ENCODE data around the gene GSX2. TPM values are rescaled to one million over a fixed set of nuclear protein-coding genes. Genes with fewer than 3 reads are reported as not detected.

The GSX2 gene
- total and polyA plus RNA-seq, 2 of the 8 experiments (the other 6 are each of a cell fraction or from before 2014, with no cell fraction given): not detected

- CTCF ChIA-PET (ENCODE audit: partially characterized antibody): interaction anchor here (0.6 to 0.9 kb wide), 4 partner anchors 50 to 1854 kb away, joined by 3 read pairs; no protein-coding TSS in a partner anchor
- Histone ChIP-seq H2BK20ac (ENCODE audit: low read length) (no peak overlapping the region), H2BK12ac (ENCODE audit: low read depth, low read length) (no peak overlapping the region), H3K36me3 (ENCODE audit: control insufficient read depth in 2 of 4, insufficient read depth in 4 of 4, low read length in 3 of 4) (no peaks in the 10 kb centered on the region), H3K18ac (ENCODE audit: extremely low read depth, low read length) (no peak overlapping the region), H3K27me3 (replicated peaks in 1 of 4; ENCODE audit: control insufficient read depth in 3 of 4, extremely low read depth in 1 of 4, insufficient read depth in 3 of 4, low read length in 3 of 4) (no peaks in the 10 kb centered on the region), H3K9me3 (ENCODE audit: insufficient read depth in 2 of 2, low read depth in 1 of 2, low read length in 1 of 2) (no peaks in the 10 kb centered on the region), H3K79me1 (ENCODE audit: low read depth, low read length) (no peaks in the 10 kb centered on the region), H3K56ac (replicated peaks; ENCODE audit: insufficient read length, low read depth, low read length) (no peak overlapping the region), H2BK15ac (ENCODE audit: low read length) (no peak overlapping the region), H3K14ac (ENCODE audit: insufficient read length) (no peak overlapping the region), H3K4me1 (replicated peaks in 1 of 4; ENCODE audit: control insufficient read depth in 3 of 4, insufficient read depth in 4 of 4, low read length in 3 of 4) (no peaks in the 10 kb centered on the region), H4K91ac (replicated peaks; ENCODE audit: insufficient read length, low read length) (no peak overlapping the region), H4K5ac (ENCODE audit: insufficient read length, low read depth, low read length) (no peak overlapping the region), H3K27ac (ENCODE audit: low read depth, low read length) (no peak overlapping the region), H4K8ac (ENCODE audit: extremely low read depth, insufficient read depth, low read length) (no peak overlapping the region), H2AK5ac (ENCODE audit: low read depth, low read length) (no peak overlapping the region), H3K23me2 (ENCODE audit: low read depth, low read length) (no peaks in the 10 kb centered on the region), H3K79me2 (ENCODE audit: control insufficient read depth in 1 of 2, insufficient read depth in 2 of 2, low read length in 2 of 2) (no peaks in the 10 kb centered on the region), H2BK120ac (replicated peaks; ENCODE audit: low read depth, low read length) (no peak overlapping the region), H3K23ac (ENCODE audit: insufficient read length) (no peak overlapping the region), H3K4ac (replicated peaks; ENCODE audit: insufficient read length, low read depth, low read length) (no peak overlapping the region), H2BK5ac (ENCODE audit: low read depth, low read length) (no peak overlapping the region), H3K4me3 (ENCODE audit: extremely low read depth in 1 of 4, insufficient read depth in 2 of 4, low read depth in 3 of 4, low read length in 4 of 4) (no peak overlapping the region), H3K4me2 (ENCODE audit: insufficient read depth in 1 of 2, low read depth in 2 of 2, low read length in 2 of 2) (no peak overlapping the region), H3K9ac (replicated peaks in 1 of 4; ENCODE audit: extremely low read depth in 1 of 4, low read depth in 3 of 4, low read length in 3 of 4) (no peak overlapping the region), H2AFZ (ENCODE audit: low read length) (no peak overlapping the region), H4K20me1 (replicated peaks in 1 of 2; ENCODE audit: control insufficient read depth in 1 of 2, insufficient read depth in 2 of 2, low read length in 2 of 2) (no peaks in the 10 kb centered on the region)
- 93% methylated on average over 4 of the region's 4 CpGs; no CpG with 5 or more reads in 1 of the 2 experiments for WGBS, 2 experiments (ENCODE audit: extremely low coverage in 1 of 2, insufficient coverage in 1 of 2, insufficient read length in 1 of 2, insufficient replicate concordance in 2 of 2, low coverage in 1 of 2, low lambda C conversion rate in 2 of 2, missing lambda C conversion rate in 1 of 2)
- DNase-seq (ENCODE audit: low read depth in 1 of 2, low spot score in 2 of 2): no peak
- no peak for FAIRE-seq
- POLR2A ChIA-PET (ENCODE audit: partially characterized antibody): no interaction called here
- TF ChIP-seq, protein P1, sequence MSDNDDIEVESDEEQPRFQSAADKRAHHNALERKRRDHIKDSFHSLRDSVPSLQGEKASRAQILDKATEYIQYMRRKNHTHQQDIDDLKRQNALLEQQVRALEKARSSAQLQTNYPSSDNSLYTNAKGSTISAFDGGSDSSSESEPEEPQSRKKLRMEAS (IDR thresholded peaks at IDR 0.05): no peak
- TF ChIP-seq E2F6 (IDR thresholded peaks at IDR 0.05): no peak
- no peak for TF ChIP-seq TBP (IDR thresholded peaks at IDR 0.05; ENCODE audit: low read depth, low read length)
- TF ChIP-seq SIRT6 (IDR thresholded peaks at IDR 0.05; ENCODE audit: low read length): no peak
- no peak for TF ChIP-seq TCF12 (IDR thresholded peaks at IDR 0.05; ENCODE audit: low read depth, low read length)
- no peak for TF ChIP-seq CBX8 (IDR thresholded peaks at IDR 0.05; ENCODE audit: borderline replicate concordance, low read depth, low read length)
- no peak for TF ChIP-seq HDAC2 (IDR thresholded peaks at IDR 0.05; ENCODE audit: borderline replicate concordance in 1 of 2, low read depth in 2 of 2, low read length in 2 of 2)
- TF ChIP-seq RBBP5 (IDR thresholded peaks at IDR 0.05; ENCODE audit: borderline replicate concordance, low read depth, low read length): no peak
- TF ChIP-seq MAFK (IDR thresholded peaks at IDR 0.05; ENCODE audit: low read depth, low read length): no peak
- no peak for TF ChIP-seq GABPA (IDR thresholded peaks at IDR 0.05; ENCODE audit: borderline replicate concordance, insufficient read depth, low read length)
- no peak for TF ChIP-seq POLR2A (IDR thresholded peaks at IDR 0.05; ENCODE audit: control extremely low read depth in 1 of 2, low read depth in 2 of 2, low read length in 2 of 2)
- TF ChIP-seq SP1 (IDR thresholded peaks at IDR 0.05; ENCODE audit: low read depth, low read length): no peak
- TF ChIP-seq SP4 (IDR thresholded peaks at IDR 0.05; ENCODE audit: low read length): no peak
- TF ChIP-seq YY1 (IDR thresholded peaks at IDR 0.05; ENCODE audit: low read depth, low read length): no peak
- TF ChIP-seq RFX5 (IDR thresholded peaks at IDR 0.05; ENCODE audit: borderline replicate concordance, low read depth, low read length): no peak
Observed at GRCh38 chr4:54146139-54146538, 46.2 kb downstream of the GSX2 start.

Data from H1 (cell line).